H1 (cell line): Measurements from ENCODE around the gene ZAR1L. TPM values are rescaled to one million over a fixed set of nuclear protein-coding genes. Genes with fewer than 3 reads are reported as not detected.

ENCODE experiments used
- CTCF ChIA-PET: fragments of 300-600 bp; sonication (Branson Sonifier 250); formaldehyde crosslinking; loops from one replicate; lab custom pipeline; 2021; ENCODE audit not compliant: partially characterized antibody; lab: Charles Lee
- POLR2A ChIA-PET: fragments of 300-600 bp; sonication (Branson Sonifier 250); formaldehyde crosslinking; loops from one replicate; lab custom pipeline; 2021; ENCODE audit warnings: inconsistent platforms; ENCODE audit not compliant: partially characterized antibody; lab: Charles Lee
- DNase-seq, 2 experiments: peaks; one replicate each; pipeline versions ENCODE4 v3.0.0 to v3.0.0-alpha.2; 2010 to 2022; ENCODE audit warnings: low spot score in 2 of 2, low read depth in 1 of 2, mixed read lengths in 1 of 2
- FAIRE-seq: peaks from 2 replicates; lab custom pipeline; 2011; peaks lifted over from hg19 to GRCh38; lab: Jason Lieb, UNC
- H2AFZ ChIP-seq: 2 replicates; pipeline ENCODE4 v1.8.1; 2012; ENCODE audit warnings: low read length, inconsistent platforms
- H2AK5ac ChIP-seq: 2 replicates; pipeline ENCODE4 v1.6.1; 2013; ENCODE audit warnings: low read depth, low read length
- H2BK120ac ChIP-seq: replicated peaks from 2 replicates; pipeline ENCODE3; 2013; ENCODE audit warnings: low read depth, low read length, inconsistent platforms
- H2BK12ac ChIP-seq: 2 replicates; pipeline ENCODE4 v1.6.1; 2013; ENCODE audit warnings: low read depth, low read length
- H2BK15ac ChIP-seq: 2 replicates; pipeline ENCODE4 v1.6.1; 2013; ENCODE audit warnings: low read length
- H2BK20ac ChIP-seq: 2 replicates; pipeline ENCODE4 v1.6.1; 2013; ENCODE audit warnings: low read length
- H2BK5ac ChIP-seq: 2 replicates; pipeline ENCODE4 v1.6.1; 2013; ENCODE audit warnings: low read depth, low read length
- H3K14ac ChIP-seq: 2 replicates; pipeline ENCODE4 v1.6.1; 2013; ENCODE audit warnings: inconsistent platforms; ENCODE audit not compliant: insufficient read length
- H3K18ac ChIP-seq: 2 replicates; pipeline ENCODE4 v1.6.1; 2013; ENCODE audit warnings: low read length; ENCODE audit errors: extremely low read depth
- H3K23ac ChIP-seq: 2 replicates; pipeline ENCODE4 v1.6.1; 2013; ENCODE audit warnings: inconsistent platforms; ENCODE audit not compliant: insufficient read length
- H3K23me2 ChIP-seq: 2 replicates; pipeline ENCODE4 v1.6.1; 2013; ENCODE audit warnings: low read depth, low read length
- H3K27ac ChIP-seq: 2 replicates; pipeline ENCODE4 v1.6.1; 2011; ENCODE audit warnings: low read depth, low read length, inconsistent platforms
- H3K27me3 ChIP-seq, 4 experiments: replicated peaks in 1 of 4; 1 replicate in 1 of 4; 2 replicates in 3 of 4; pipeline versions ENCODE4 v1.6.1 to v1.8.1; 2011 to 2013; ENCODE audit warnings: low read length in 3 of 4, mild to moderate bottlenecking in 3 of 4, inconsistent platforms in 2 of 4, mixed read lengths in 2 of 4, moderate library complexity in 1 of 4; ENCODE audit not compliant: control insufficient read depth in 3 of 4, insufficient read depth in 3 of 4; ENCODE audit errors: extremely low read depth in 1 of 4
- H3K36me3 ChIP-seq, 4 experiments: 2 replicates each; pipeline versions ENCODE4 v1.6.1 to v1.8.1; 2011 to 2013; ENCODE audit warnings: mild to moderate bottlenecking in 4 of 4, low read length in 3 of 4, moderate library complexity in 2 of 4, control low read depth in 1 of 4, inconsistent platforms in 1 of 4; ENCODE audit not compliant: insufficient read depth in 4 of 4, control insufficient read depth in 2 of 4
- H3K4ac ChIP-seq: replicated peaks from 2 replicates; pipeline ENCODE3; 2013; ENCODE audit warnings: low read length, low read depth, mixed read lengths, inconsistent platforms; ENCODE audit not compliant: insufficient read length
- H3K4me1 ChIP-seq, 4 experiments: replicated peaks in 1 of 4; 1 replicate in 1 of 4; 2 replicates in 3 of 4; pipeline versions ENCODE4 v1.6.1 to v1.8.1; 2011 to 2013; ENCODE audit warnings: low read length in 3 of 4, inconsistent platforms in 2 of 4, mixed read lengths in 1 of 4; ENCODE audit not compliant: insufficient read depth in 4 of 4, control insufficient read depth in 3 of 4
- H3K4me2 ChIP-seq, 2 experiments: 2 replicates each; pipeline versions ENCODE4 v1.6.1 to v1.8.1; 2011 to 2013; ENCODE audit warnings: low read depth in 2 of 2, low read length in 2 of 2, control low read depth in 1 of 2, inconsistent platforms in 1 of 2, mild to moderate bottlenecking in 1 of 2; ENCODE audit not compliant: insufficient read depth in 1 of 2
- H3K4me3 ChIP-seq, 4 experiments: fragments of 200-600, 300-600 bp in 1 of 4; sonication (generic), shearing (Covaris generic), sonication (Bioruptor Twin) in 1 of 4; 2 replicates each; pipeline versions ENCODE4 v1.5.1 to v1.8.1; 2011 to 2016; ENCODE audit warnings: low read length in 4 of 4, low read depth in 3 of 4, control low read depth in 2 of 4, inconsistent platforms in 2 of 4, mild to moderate bottlenecking in 2 of 4, mixed read lengths in 1 of 4, moderate library complexity in 1 of 4; ENCODE audit not compliant: insufficient read depth in 2 of 4; ENCODE audit errors: extremely low read depth in 1 of 4
- H3K56ac ChIP-seq: replicated peaks from 2 replicates; pipeline ENCODE3; 2013; ENCODE audit warnings: low read depth, mild to moderate bottlenecking, mixed read lengths, low read length, inconsistent platforms; ENCODE audit not compliant: insufficient read length
- H3K79me1 ChIP-seq: 2 replicates; pipeline ENCODE4 v1.6.1; 2013; ENCODE audit warnings: low read depth, low read length, control low read depth
- H3K79me2 ChIP-seq, 2 experiments: 2 replicates each; pipeline versions ENCODE4 v1.6.1 to v1.8.1; 2012 to 2013; ENCODE audit warnings: low read length in 2 of 2, mild to moderate bottlenecking in 2 of 2, inconsistent platforms in 1 of 2; ENCODE audit not compliant: insufficient read depth in 2 of 2, control insufficient read depth in 1 of 2
- H3K9ac ChIP-seq, 4 experiments: replicated peaks in 1 of 4; 1 replicate in 1 of 4; 2 replicates in 3 of 4; pipeline versions ENCODE4 v1.6.1 to v1.8.1; 2011 to 2013; ENCODE audit warnings: low read depth in 3 of 4, low read length in 3 of 4, control low read depth in 2 of 4, mild to moderate bottlenecking in 2 of 4, moderate library complexity in 2 of 4, inconsistent platforms in 1 of 4; ENCODE audit errors: extremely low read depth in 1 of 4
- H3K9me3 ChIP-seq, 2 experiments: 2 replicates each; pipeline versions ENCODE4 v1.6.1 to v1.8.1; 2012 to 2013; ENCODE audit warnings: mild to moderate bottlenecking in 2 of 2, moderate library complexity in 2 of 2, control low read depth in 1 of 2, inconsistent platforms in 1 of 2, low read depth in 1 of 2, low read length in 1 of 2, mixed read lengths in 1 of 2; ENCODE audit not compliant: insufficient read depth in 2 of 2
- H4K20me1 ChIP-seq, 2 experiments: replicated peaks in 1 of 2; 2 replicates each; pipeline versions ENCODE3 to v1.8.1; 2011 to 2013; ENCODE audit warnings: inconsistent platforms in 2 of 2, low read length in 2 of 2, mild to moderate bottlenecking in 1 of 2; ENCODE audit not compliant: insufficient read depth in 2 of 2, control insufficient read depth in 1 of 2
- H4K5ac ChIP-seq: 2 replicates; pipeline ENCODE4 v1.6.1; 2013; ENCODE audit warnings: low read length, low read depth, mixed read lengths, inconsistent platforms; ENCODE audit not compliant: insufficient read length
- H4K8ac ChIP-seq: 2 replicates; pipeline ENCODE4 v1.8.0; 2013; ENCODE audit warnings: mild to moderate bottlenecking, moderate library complexity, low read length, inconsistent platforms; ENCODE audit not compliant: insufficient read depth; ENCODE audit errors: extremely low read depth
- H4K91ac ChIP-seq: replicated peaks from 2 replicates; pipeline ENCODE3; 2013; ENCODE audit warnings: low read length, mixed read lengths, inconsistent platforms; ENCODE audit not compliant: insufficient read length
- BRCA1 ChIP-seq: IDR thresholded peaks from 2 replicates; pipeline ENCODE4 v1.6.1; 2012; ENCODE audit warnings: low read depth, low read length, improper control_type of control experiment
- CBX5 ChIP-seq: fragments of 300-800, 300-1000 bp; sonication (generic); IDR thresholded peaks from 2 replicates; pipeline ENCODE4 v1.7.1; 2016; ENCODE audit warnings: antibody characterized with exemption, low read length, low read depth
- CEBPB ChIP-seq: IDR thresholded peaks from 2 replicates; pipeline ENCODE4 v1.6.1; 2012; ENCODE audit warnings: low read depth, low read length
- CHD1 ChIP-seq: IDR thresholded peaks from 2 replicates; pipeline ENCODE4 v1.6.1; 2012; ENCODE audit warnings: low read depth, low read length, improper control_type of control experiment
- EZH2 ChIP-seq: fragments of 200-600 bp; sonication (generic); IDR thresholded peaks from 2 replicates; pipeline ENCODE4 v1.7.1; 2012; ENCODE audit warnings: low read depth, mild to moderate bottlenecking, moderate library complexity, low read length, inconsistent platforms; ENCODE audit not compliant: severe bottlenecking
- FOSL1 ChIP-seq: IDR thresholded peaks from 2 replicates; pipeline ENCODE4 v1.6.1; 2011; ENCODE audit warnings: mild to moderate bottlenecking, low read depth, low read length, moderate library complexity; ENCODE audit not compliant: insufficient read depth
- GTF2F1 ChIP-seq: IDR thresholded peaks from 2 replicates; pipeline ENCODE4 v1.6.1; 2012; ENCODE audit warnings: low read depth, low read length, improper control_type of control experiment, borderline replicate concordance
- JUND ChIP-seq: IDR thresholded peaks from 2 replicates; pipeline ENCODE4 v1.6.1; 2011; ENCODE audit warnings: mild to moderate bottlenecking, improper control_type of control experiment, low read length
- KDM5A ChIP-seq: fragments of 200-600 bp; IDR thresholded peaks from 2 replicates; pipeline ENCODE4 v1.7.1; 2012; ENCODE audit warnings: mild to moderate bottlenecking, low read length, inconsistent platforms, mixed read lengths
- POLR2AphosphoS5 ChIP-seq: IDR thresholded peaks from 2 replicates; pipeline ENCODE4 v1.6.1; 2011; ENCODE audit warnings: low read depth, low read length
- RFX5 ChIP-seq: IDR thresholded peaks from 2 replicates; pipeline ENCODE4 v1.6.1; 2011; ENCODE audit warnings: low read depth, low read length, improper control_type of control experiment, borderline replicate concordance
- SP2 ChIP-seq: IDR thresholded peaks from 2 replicates; pipeline ENCODE4 v1.6.1; 2012; ENCODE audit warnings: mild to moderate bottlenecking, low read length, inconsistent platforms
- SUZ12 ChIP-seq: fragments of 200-600 bp; sonication (generic); IDR thresholded peaks from 2 replicates; pipeline ENCODE4 v1.6.1; 2012; ENCODE audit warnings: mild to moderate bottlenecking, inconsistent platforms, low read length, moderate library complexity, mixed read lengths
- TAF7 ChIP-seq: optimal IDR thresholded peaks from 2 replicates; pipeline ENCODE3; 2011; ENCODE audit warnings: low read depth, mild to moderate bottlenecking, inconsistent platforms, low read length, moderate library complexity, borderline replicate concordance
- TCF12 ChIP-seq: IDR thresholded peaks from 2 replicates; pipeline ENCODE4 v1.6.1; 2011; ENCODE audit warnings: low read depth, mild to moderate bottlenecking, low read length
- ZNF274 ChIP-seq: IDR thresholded peaks from 2 replicates; pipeline ENCODE4 v1.7.0; 2012; ENCODE audit warnings: low read length, borderline replicate concordance; ENCODE audit errors: extremely low read depth
- WGBS, 2 experiments: shearing (Covaris generic) in 1 of 2; methylation state at CpG; one replicate each; pipeline versions ENCODE4 v1.1.6 to v1.1.7; 2013 to 2015; ENCODE audit warnings: low lambda C conversion rate in 2 of 2, mixed read lengths in 2 of 2, inconsistent platforms in 1 of 2, low coverage in 1 of 2, missing lambda C conversion rate in 1 of 2; ENCODE audit not compliant: insufficient replicate concordance in 2 of 2, insufficient coverage in 1 of 2, insufficient read length in 1 of 2; ENCODE audit errors: extremely low coverage in 1 of 2, missing lambda C conversion rate in 1 of 2; 5-methylcytosine and 5-hydroxymethylcytosine counted together
- polyA plus RNA-seq, 7 experiments: library from polyadenylated mRNA; depleted of rRNA in 3 of 7; stranded (reverse) in 5 of 7; unstranded in 2 of 7; fragments of >200 nt in 5 of 7; fragments of 200-250 nt in 2 of 7; gene quantifications; 1 replicate in 5 of 7; 2 replicates in 1 of 7; 4 replicates in 1 of 7; pipeline versions ENCODE4 v1.2.1 to v1.2.3, GENCODE V29; 2011 to 2013; ENCODE audit warnings: missing spikeins in 2 of 7, mixed read lengths in 2 of 7
- total RNA-seq: library from RNA; stranded (reverse); fragmentation: NEBNext Ultra II Directional; extraction: Animal tissue kit (Norgen Biotek cat#: 25700); gene quantifications from 2 replicates; pipeline ENCODE4 v1.2.1, GENCODE V29; 2021

The ZAR1L gene
- total and polyA plus RNA-seq, 2 of the 8 experiments (the other 6 are each of a cell fraction or from before 2014, with no cell fraction given) = 0.19 to 0.30 TPM

DNA sequence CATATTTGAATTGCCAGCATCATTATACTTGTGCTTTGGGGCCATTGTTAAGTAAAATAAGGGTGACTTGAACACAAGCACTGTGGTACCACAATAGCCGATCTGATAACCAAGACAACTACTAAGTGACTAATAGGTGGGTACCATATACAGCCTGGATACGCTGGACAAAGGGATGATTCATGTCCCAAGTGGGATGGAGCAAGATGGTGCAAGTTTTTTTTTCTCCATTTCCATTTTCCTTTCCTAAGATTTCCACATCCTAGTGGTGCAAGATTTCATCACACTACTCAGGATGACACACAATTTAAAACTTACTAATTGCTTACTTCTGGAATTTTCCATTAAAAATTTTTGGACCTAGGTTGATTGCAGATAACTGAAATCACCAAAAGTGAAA is 15.3 kb upstream of the ZAR1L start:
- Histone ChIP-seq H2BK15ac (no peak overlapping the region), H3K18ac (no peak overlapping the region), H3K56ac (no peak overlapping the region), H4K8ac (no peak overlapping the region), H3K4me1 (no peaks in the 10 kb centered on the region), H4K20me1 (peaks cover 0 to 1% of the 10 kb centered on the region in 2 experiments), H3K9me3 (no peaks in the 10 kb centered on the region), H3K9ac (no peak overlapping the region), H3K79me2 (no peaks in the 10 kb centered on the region), H3K23me2 (no peaks in the 10 kb centered on the region), H2AFZ (no peak overlapping the region), H3K23ac (no peak overlapping the region), H2BK12ac (no peak overlapping the region), H3K14ac (no peak overlapping the region), H2AK5ac (no peak overlapping the region), H3K27ac (no peak overlapping the region), H4K91ac (no peak overlapping the region), H3K27me3 (no peaks in the 10 kb centered on the region), H3K36me3 (peaks cover 0 to 43% (median 17%) of the 10 kb centered on the region in 4 experiments; a peak in 4 of 8 replicates), H2BK20ac (no peak overlapping the region), H4K5ac (no peak overlapping the region), H3K4ac (no peak overlapping the region), H3K4me3 (no peak overlapping the region), H2BK120ac (no peak overlapping the region), H2BK5ac (no peak overlapping the region), H3K4me2 (no peak overlapping the region), H3K79me1 (no peaks in the 10 kb centered on the region)
- POLR2A ChIA-PET = interaction anchor here (1.1 to 1.2 kb wide), 2 partner anchors 9 to 15 kb away, joined by 3 to 5 read pairs; partner anchors contain the start of genes BRCA2 and ZAR1L
- 86% methylated on average over 2 of the region's 2 CpGs; no CpG with 5 or more reads in 1 of the 2 experiments for WGBS, 2 experiments
- FAIRE-seq (no peak), DNase-seq (no peak)
- CTCF ChIA-PET = interaction anchor here (0.9 to 1.1 kb wide), 2 partner anchors 62 to 208 kb away, joined by 3 to 4 read pairs; no protein-coding TSS in a partner anchor
- TF ChIP-seq JUND = no peak
- no peak for TF ChIP-seq CEBPB
- TF ChIP-seq CHD1 = no peak
- no peak for TF ChIP-seq GTF2F1
- no peak for TF ChIP-seq CBX5
- TF ChIP-seq EZH2 = no peak
- TF ChIP-seq FOSL1 = no peak
- TF ChIP-seq ZNF274 = no peak
- no peak for TF ChIP-seq KDM5A
- TF ChIP-seq TCF12 = no peak
- no peak for TF ChIP-seq BRCA1
- no peak for TF ChIP-seq POLR2AphosphoS5
- no peak for TF ChIP-seq TAF7
- TF ChIP-seq SUZ12 = no peak
- no peak for TF ChIP-seq RFX5
- TF ChIP-seq SP2 = no peak
